Measurements from ENCODE around the gene CRTAC1.

DNA sequence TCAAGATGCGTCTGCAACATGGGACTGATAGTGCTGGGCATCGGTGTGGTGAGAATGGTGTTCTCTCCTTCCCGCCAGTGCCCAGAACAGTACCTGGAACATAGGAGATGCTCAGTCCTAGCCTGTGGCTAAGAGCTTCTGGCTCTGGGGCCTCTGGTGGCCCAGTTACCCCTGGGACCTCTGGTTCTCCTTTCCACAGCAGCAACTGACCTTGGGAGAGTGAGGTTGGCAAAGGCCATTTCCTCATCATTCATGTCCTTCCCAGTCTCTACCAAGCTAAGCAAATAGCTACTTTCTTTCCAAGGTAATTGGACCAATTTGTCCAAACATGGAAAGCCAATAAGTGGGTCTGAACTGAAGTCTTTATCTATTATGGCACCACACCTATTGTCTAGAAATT, 192.3 kb downstream of the CRTAC1 start:
- TF ChIP-seq POLR2A (IDR thresholded peaks at IDR 0.05; ENCODE audit: low read depth) = no peak
- TF ChIP-seq, protein P1, sequence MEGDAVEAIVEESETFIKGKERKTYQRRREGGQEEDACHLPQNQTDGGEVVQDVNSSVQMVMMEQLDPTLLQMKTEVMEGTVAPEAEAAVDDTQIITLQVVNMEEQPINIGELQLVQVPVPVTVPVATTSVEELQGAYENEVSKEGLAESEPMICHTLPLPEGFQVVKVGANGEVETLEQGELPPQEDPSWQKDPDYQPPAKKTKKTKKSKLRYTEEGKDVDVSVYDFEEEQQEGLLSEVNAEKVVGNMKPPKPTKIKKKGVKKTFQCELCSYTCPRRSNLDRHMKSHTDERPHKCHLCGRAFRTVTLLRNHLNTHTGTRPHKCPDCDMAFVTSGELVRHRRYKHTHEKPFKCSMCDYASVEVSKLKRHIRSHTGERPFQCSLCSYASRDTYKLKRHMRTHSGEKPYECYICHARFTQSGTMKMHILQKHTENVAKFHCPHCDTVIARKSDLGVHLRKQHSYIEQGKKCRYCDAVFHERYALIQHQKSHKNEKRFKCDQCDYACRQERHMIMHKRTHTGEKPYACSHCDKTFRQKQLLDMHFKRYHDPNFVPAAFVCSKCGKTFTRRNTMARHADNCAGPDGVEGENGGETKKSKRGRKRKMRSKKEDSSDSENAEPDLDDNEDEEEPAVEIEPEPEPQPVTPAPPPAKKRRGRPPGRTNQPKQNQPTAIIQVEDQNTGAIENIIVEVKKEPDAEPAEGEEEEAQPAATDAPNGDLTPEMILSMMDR (IDR thresholded peaks at IDR 0.05) = no peak
- no peak for TF ChIP-seq POLR2AphosphoS5 (IDR thresholded peaks at IDR 0.05)
- no peak for TF ChIP-seq EP300 (IDR thresholded peaks at IDR 0.05)
